Measurements from ENCODE around the gene TRPT1. TPM values are rescaled to one million over a fixed set of nuclear protein-coding genes. Genes with fewer than 3 reads are reported as not detected.

The TRPT1 gene
- total and polyA plus RNA-seq, 9 of the 15 experiments (the other 6 are each of a cell fraction or from before 2014, with no cell fraction given) = 4.6 to 41.7 (median 23.1) TPM

DNA sequence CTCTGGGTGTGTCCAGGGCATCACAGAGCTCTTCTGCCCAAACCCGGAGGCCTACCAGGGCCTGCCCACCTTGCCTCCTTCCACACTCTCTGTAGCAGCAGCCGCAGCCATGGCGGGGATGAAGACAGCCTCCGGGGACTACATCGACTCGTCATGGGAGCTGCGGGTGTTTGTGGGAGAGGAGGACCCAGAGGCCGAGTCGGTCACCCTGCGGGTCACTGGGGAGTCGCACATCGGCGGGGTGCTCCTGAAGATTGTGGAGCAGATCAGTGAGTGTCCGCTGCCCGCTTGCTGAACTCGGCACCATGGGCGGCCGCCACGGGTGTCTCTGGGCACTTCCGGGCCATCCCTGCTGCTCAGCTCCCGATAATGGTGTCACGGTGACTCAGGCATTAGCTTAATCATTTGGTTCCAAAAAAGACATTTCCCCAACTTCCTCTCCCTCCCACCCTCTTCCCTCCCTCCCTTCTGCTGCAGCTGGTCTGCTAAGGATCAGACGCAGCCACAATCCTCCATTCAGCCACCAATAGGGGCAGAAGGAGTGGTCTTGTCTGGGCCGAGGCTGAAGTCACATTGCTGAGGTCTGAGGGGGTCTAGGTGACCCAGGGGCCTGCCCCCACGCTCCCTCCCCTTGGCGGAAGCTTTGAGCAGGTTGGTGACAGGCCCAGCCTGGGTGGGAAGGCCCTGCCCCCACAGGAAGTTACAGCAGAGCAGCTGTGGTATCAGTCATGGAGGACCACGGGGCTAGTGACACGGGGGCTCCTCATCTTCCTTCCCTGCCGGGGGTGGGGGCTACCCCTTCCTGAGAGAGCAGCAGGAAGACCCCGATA lies 18.5 kb downstream of the TRPT1 start (continued):
- no peak for TF ChIP-seq ZFP1 (CRISPR knock-in tag; IDR thresholded peaks at IDR 0.05)
- TF ChIP-seq, protein P1, sequence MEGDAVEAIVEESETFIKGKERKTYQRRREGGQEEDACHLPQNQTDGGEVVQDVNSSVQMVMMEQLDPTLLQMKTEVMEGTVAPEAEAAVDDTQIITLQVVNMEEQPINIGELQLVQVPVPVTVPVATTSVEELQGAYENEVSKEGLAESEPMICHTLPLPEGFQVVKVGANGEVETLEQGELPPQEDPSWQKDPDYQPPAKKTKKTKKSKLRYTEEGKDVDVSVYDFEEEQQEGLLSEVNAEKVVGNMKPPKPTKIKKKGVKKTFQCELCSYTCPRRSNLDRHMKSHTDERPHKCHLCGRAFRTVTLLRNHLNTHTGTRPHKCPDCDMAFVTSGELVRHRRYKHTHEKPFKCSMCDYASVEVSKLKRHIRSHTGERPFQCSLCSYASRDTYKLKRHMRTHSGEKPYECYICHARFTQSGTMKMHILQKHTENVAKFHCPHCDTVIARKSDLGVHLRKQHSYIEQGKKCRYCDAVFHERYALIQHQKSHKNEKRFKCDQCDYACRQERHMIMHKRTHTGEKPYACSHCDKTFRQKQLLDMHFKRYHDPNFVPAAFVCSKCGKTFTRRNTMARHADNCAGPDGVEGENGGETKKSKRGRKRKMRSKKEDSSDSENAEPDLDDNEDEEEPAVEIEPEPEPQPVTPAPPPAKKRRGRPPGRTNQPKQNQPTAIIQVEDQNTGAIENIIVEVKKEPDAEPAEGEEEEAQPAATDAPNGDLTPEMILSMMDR (IDR thresholded peaks at IDR 0.05 in 2 of 3, conservative IDR thresholded peaks at IDR 0.05 in 1 of 3; ENCODE audit: insufficient read depth in 2 of 3, low read depth in 1 of 3, low read length in 3 of 3) = 0 out of 6 replicates have a peak, but pooled peaks of 1 of the 3 experiments have one; percentile 4
- TF ChIP-seq, protein P2, sequence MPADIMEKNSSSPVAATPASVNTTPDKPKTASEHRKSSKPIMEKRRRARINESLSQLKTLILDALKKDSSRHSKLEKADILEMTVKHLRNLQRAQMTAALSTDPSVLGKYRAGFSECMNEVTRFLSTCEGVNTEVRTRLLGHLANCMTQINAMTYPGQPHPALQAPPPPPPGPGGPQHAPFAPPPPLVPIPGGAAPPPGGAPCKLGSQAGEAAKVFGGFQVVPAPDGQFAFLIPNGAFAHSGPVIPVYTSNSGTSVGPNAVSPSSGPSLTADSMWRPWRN (IDR thresholded peaks at IDR 0.05; ENCODE audit: low read depth) = no peak
- peak; percentile 61 for TF ChIP-seq MEIS2 (IDR thresholded peaks at IDR 0.05; ENCODE audit: partially characterized antibody)
- TF ChIP-seq HNRNPLL (IDR thresholded peaks at IDR 0.05; ENCODE audit: low read depth, low read length, poor library complexity, severe bottlenecking) = no peak
- TF ChIP-seq ZNF583 (CRISPR knock-in tag; IDR thresholded peaks at IDR 0.05) = 0 out of 2 replicates have a peak, but pooled peaks have one; percentile 18
- TF ChIP-seq ETV5 (CRISPR knock-in tag; IDR thresholded peaks at IDR 0.05; ENCODE audit: low read depth) = peak; percentile 95
- no peak for TF ChIP-seq RBM25 (IDR thresholded peaks at IDR 0.05; ENCODE audit: low read depth, low read length, severe bottlenecking)
- TF ChIP-seq MCM2 (IDR thresholded peaks at IDR 0.05; ENCODE audit: low read depth) = no peak
- no peak for TF ChIP-seq CSDE1 (IDR thresholded peaks at IDR 0.05)
- peak; percentile 42; the same call in 1 of the 2 replicates for TF ChIP-seq CREB1 (IDR thresholded peaks at IDR 0.05)
- TF ChIP-seq CREB1 (CRISPR knock-in tag; IDR thresholded peaks at IDR 0.05) = peak; percentile 65
- no peak for TF ChIP-seq ZNF445 (CRISPR knock-in tag; IDR thresholded peaks at IDR 0.05; ENCODE audit: low read depth)
- TF ChIP-seq ETV6 (IDR thresholded peaks at IDR 0.05; ENCODE audit: borderline replicate concordance in 1 of 2, low read depth in 2 of 2, low read length in 1 of 2) = peak; percentile 68 to 75; a peak in 2 of 4 replicates
- TF ChIP-seq ETV6 (CRISPR knock-in tag; IDR thresholded peaks at IDR 0.05; ENCODE audit: borderline replicate concordance) = no peak
- TF ChIP-seq KLF16 (IDR thresholded peaks at IDR 0.05) = no peak
- no peak for TF ChIP-seq FOXK2 (conservative IDR thresholded peaks at IDR 0.05 in 1 of 2, IDR thresholded peaks at IDR 0.05 in 1 of 2; ENCODE audit: low read depth in 2 of 2)
- TF ChIP-seq, protein P3, sequence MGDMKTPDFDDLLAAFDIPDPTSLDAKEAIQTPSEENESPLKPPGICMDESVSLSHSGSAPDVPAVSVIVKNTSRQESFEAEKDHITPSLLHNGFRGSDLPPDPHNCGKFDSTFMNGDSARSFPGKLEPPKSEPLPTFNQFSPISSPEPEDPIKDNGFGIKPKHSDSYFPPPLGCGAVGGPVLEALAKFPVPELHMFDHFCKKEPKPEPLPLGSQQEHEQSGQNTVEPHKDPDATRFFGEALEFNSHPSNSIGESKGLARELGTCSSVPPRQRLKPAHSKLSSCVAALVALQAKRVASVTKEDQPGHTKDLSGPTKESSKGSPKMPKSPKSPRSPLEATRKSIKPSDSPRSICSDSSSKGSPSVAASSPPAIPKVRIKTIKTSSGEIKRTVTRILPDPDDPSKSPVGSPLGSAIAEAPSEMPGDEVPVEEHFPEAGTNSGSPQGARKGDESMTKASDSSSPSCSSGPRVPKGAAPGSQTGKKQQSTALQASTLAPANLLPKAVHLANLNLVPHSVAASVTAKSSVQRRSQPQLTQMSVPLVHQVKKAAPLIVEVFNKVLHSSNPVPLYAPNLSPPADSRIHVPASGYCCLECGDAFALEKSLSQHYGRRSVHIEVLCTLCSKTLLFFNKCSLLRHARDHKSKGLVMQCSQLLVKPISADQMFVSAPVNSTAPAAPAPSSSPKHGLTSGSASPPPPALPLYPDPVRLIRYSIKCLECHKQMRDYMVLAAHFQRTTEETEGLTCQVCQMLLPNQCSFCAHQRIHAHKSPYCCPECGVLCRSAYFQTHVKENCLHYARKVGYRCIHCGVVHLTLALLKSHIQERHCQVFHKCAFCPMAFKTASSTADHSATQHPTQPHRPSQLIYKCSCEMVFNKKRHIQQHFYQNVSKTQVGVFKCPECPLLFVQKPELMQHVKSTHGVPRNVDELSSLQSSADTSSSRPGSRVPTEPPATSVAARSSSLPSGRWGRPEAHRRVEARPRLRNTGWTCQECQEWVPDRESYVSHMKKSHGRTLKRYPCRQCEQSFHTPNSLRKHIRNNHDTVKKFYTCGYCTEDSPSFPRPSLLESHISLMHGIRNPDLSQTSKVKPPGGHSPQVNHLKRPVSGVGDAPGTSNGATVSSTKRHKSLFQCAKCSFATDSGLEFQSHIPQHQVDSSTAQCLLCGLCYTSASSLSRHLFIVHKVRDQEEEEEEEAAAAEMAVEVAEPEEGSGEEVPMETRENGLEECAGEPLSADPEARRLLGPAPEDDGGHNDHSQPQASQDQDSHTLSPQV (IDR thresholded peaks at IDR 0.05) = peak; percentile 78; the same call in 1 of the 2 replicates
- no peak for TF ChIP-seq SAFB (IDR thresholded peaks at IDR 0.05; ENCODE audit: borderline replicate concordance, low read depth, low read length)
- TF ChIP-seq CAMTA2 (CRISPR knock-in tag; conservative IDR thresholded peaks at IDR 0.05) = no peak
- TF ChIP-seq ZNF584 (CRISPR knock-in tag; IDR thresholded peaks at IDR 0.05; ENCODE audit: low read depth) = 0 out of 2 replicates have a peak, but pooled peaks have one; percentile 29
- TF ChIP-seq CBX2 (IDR thresholded peaks at IDR 0.05; ENCODE audit: insufficient read depth, low read length, poor library complexity, severe bottlenecking) = no peak
